RWPE1 (cell line): ENCODE measurements around the gene KCTD16.

Experiments
- CTCF ChIA-PET: fragments of 350-600 bp; sonication (Branson Sonifier 250); formaldehyde crosslinking; extraction: SDS; loops from one replicate; lab custom pipeline; 2021; lab: Yijun Ruan, JAX
- POLR2A ChIA-PET: fragments of 400-600 bp; formaldehyde crosslinking; extraction: SDS; loops from one replicate; lab custom pipeline; 2020; ENCODE audit warnings: antibody characterized with exemption; ENCODE audit not compliant: low non-redundant PET; lab: Yijun Ruan, JAX
- DNase-seq: peaks from one replicate; pipeline ENCODE4 v3.0.0; 2012; ENCODE audit warnings: low spot score
- H3K27ac ChIP-seq: fragments of 450-650 bp; 2 replicates; pipeline ENCODE4 v1.5.1; 2017
- CTCF ChIP-seq: fragments of 450-650 bp; conservative IDR thresholded peaks from 2 replicates; pipeline ENCODE4 v1.5.1; 2017; ENCODE audit warnings: low read depth, mild to moderate bottlenecking

Gene KCTD16

GRCh38 chr5:144503123-144503522 is 332.4 kb downstream of the KCTD16 start:
- no peak for DNase-seq
- ChIA-PET CTCF (no interaction called here), POLR2A (no interaction called here)
- H3K27ac ChIP-seq = no peak overlapping the region
- no peak for TF ChIP-seq CTCF

- DNase-seq = peak; percentile 61
- ChIA-PET POLR2A (no interaction called here), CTCF (no interaction called here)
- TF ChIP-seq CTCF = no peak
- H3K27ac ChIP-seq = no peak overlapping the region
These were observed 334.4 kb downstream of the KCTD16 start for GRCh38 chr5:144504929-144505577.

GRCh38 chr5:144510845-144511579 is 340.3 kb downstream of the KCTD16 start:
- DNase-seq = no peak
- CTCF ChIA-PET = interaction anchor here (0.6 kb wide), 1 partner anchor 806 kb away, joined by 5 read pairs; no protein-coding TSS in a partner anchor
- POLR2A ChIA-PET = no interaction called here
- no peak overlapping the region for H3K27ac ChIP-seq
- TF ChIP-seq CTCF = no peak

GRCh38 chr5:144511580-144512072 is 341.0 kb downstream of the KCTD16 start:
- no peak overlapping the region for H3K27ac ChIP-seq
- no peak for DNase-seq
- ChIA-PET CTCF (no interaction called here), POLR2A (no interaction called here)
- no peak for TF ChIP-seq CTCF

GRCh38 chr5:144522698-144523097 is 352.0 kb downstream of the KCTD16 start:
- no peak for TF ChIP-seq CTCF
- POLR2A ChIA-PET = no interaction called here
- CTCF ChIA-PET = interaction anchor here (0.7 kb wide), 1 partner anchor 87 kb away, joined by 3 read pairs; no protein-coding TSS in a partner anchor
- no peak overlapping the region for H3K27ac ChIP-seq
- DNase-seq = no peak

- DNase-seq = no peak
- no peak overlapping the region for H3K27ac ChIP-seq
- ChIA-PET CTCF (no interaction called here), POLR2A (no interaction called here)
- no peak for TF ChIP-seq CTCF
These were observed 354.3 kb downstream of the KCTD16 start for GRCh38 chr5:144525000-144525399.
